Neural cell (in vitro differentiated cells): ENCODE results near the gene OR52R1. TPM values are rescaled to one million over a fixed set of nuclear protein-coding genes. Genes with fewer than 3 reads are reported as not detected.
A peak's percentile ranks its signal among the peaks of the same experiment; 100 is the strongest.

Experiments
- H2AFZ ChIP-seq: fragments of 200-600, 300-800 bp; sonication (generic), shearing (Covaris generic); 2 replicates; pipeline ENCODE4 v1.6.0; 2014; ENCODE audit warnings: low read depth, mild to moderate bottlenecking, antibody characterized with exemption, low read length, moderate library complexity
- H3F3A ChIP-seq: fragments of 200-600 bp; shearing (Covaris generic); 2 replicates; pipeline ENCODE4 v1.6.1; 2016; ENCODE audit warnings: mild to moderate bottlenecking, moderate library complexity, mixed read lengths, antibody characterized with exemption, low read length; ENCODE audit not compliant: insufficient read depth, poor library complexity, severe bottlenecking
- H3K27ac ChIP-seq: fragments of 200-600, 300-800 bp; sonication (generic), shearing (Covaris generic); 2 replicates; pipeline ENCODE4 v1.5.1; 2014; ENCODE audit warnings: mild to moderate bottlenecking, low read length, moderate library complexity
- H3K27me3 ChIP-seq: fragments of 300-800, 200-600 bp; sonication (generic), shearing (Covaris generic); 2 replicates; pipeline ENCODE4 v1.6.0; 2014; ENCODE audit warnings: mild to moderate bottlenecking, low read depth, low read length, moderate library complexity; ENCODE audit not compliant: insufficient read depth
- H3K36me3 ChIP-seq: fragments of 300-800, 200-600 bp; sonication (generic), shearing (Covaris generic); 2 replicates; pipeline ENCODE4 v1.5.1; 2014; ENCODE audit warnings: mild to moderate bottlenecking, antibody characterized with exemption, low read length, moderate library complexity; ENCODE audit not compliant: insufficient read depth
- H3K4me2 ChIP-seq: fragments of 300-800, 200-600 bp; sonication (generic), shearing (Covaris generic); 2 replicates; pipeline ENCODE4 v1.6.0; 2014; ENCODE audit warnings: mild to moderate bottlenecking, low read length
- H3K4me3 ChIP-seq: fragments of 300-800, 200-600 bp; sonication (generic), shearing (Covaris generic); 2 replicates; pipeline ENCODE4 v1.5.1; 2014; ENCODE audit warnings: mild to moderate bottlenecking, low read length, moderate library complexity
- H3K79me2 ChIP-seq: fragments of 200-600 bp; shearing (Covaris generic); replicated peaks from 2 replicates; pipeline ENCODE4 v1.6.0; 2014; ENCODE audit warnings: mild to moderate bottlenecking, low read length, moderate library complexity; ENCODE audit not compliant: insufficient read depth
- H3K9ac ChIP-seq: fragments of 300-800, 200-600 bp; sonication (generic), shearing (Covaris generic); 2 replicates; pipeline ENCODE4 v1.6.1; 2016; ENCODE audit warnings: mild to moderate bottlenecking, low read length, mixed read lengths
- H3K9me2 ChIP-seq: fragments of 200-600 bp; shearing (Covaris generic); 2 replicates; pipeline ENCODE4 v1.6.1; 2016; ENCODE audit warnings: mild to moderate bottlenecking, low read length, mixed read lengths; ENCODE audit not compliant: insufficient read depth
- H3K9me3 ChIP-seq: fragments of 200-600, 300-800 bp; sonication (generic), shearing (Covaris generic); 2 replicates; pipeline ENCODE4 v1.6.1; 2016; ENCODE audit warnings: mild to moderate bottlenecking, mixed run types, low read length, moderate library complexity, mixed read lengths
- H4K20me1 ChIP-seq: fragments of 200-600 bp; shearing (Covaris generic); 2 replicates; pipeline ENCODE4 v1.6.1; 2016; ENCODE audit warnings: mild to moderate bottlenecking, mixed run types; ENCODE audit not compliant: insufficient read depth
- CTCF ChIP-seq: fragments of 450-650 bp; IDR thresholded peaks from 2 replicates; pipeline ENCODE4 v1.5.1; 2014; ENCODE audit warnings: antibody characterized with exemption, mild to moderate bottlenecking, moderate library complexity; ENCODE audit not compliant: poor library complexity, severe bottlenecking
- EP300 ChIP-seq: fragments of 450-650 bp; conservative IDR thresholded peaks from 2 replicates; pipeline ENCODE4 v1.6.1; 2014; ENCODE audit warnings: antibody characterized with exemption, mild to moderate bottlenecking, moderate library complexity; ENCODE audit not compliant: poor library complexity, severe bottlenecking
- EZH2 ChIP-seq: fragments of 200-600, 300-800 bp; shearing (Covaris generic), sonication (generic); IDR thresholded peaks from 2 replicates; pipeline ENCODE4 v1.6.1; 2014; ENCODE audit warnings: antibody characterized with exemption, low read length, borderline replicate concordance, mild to moderate bottlenecking; ENCODE audit not compliant: insufficient read depth, poor library complexity, severe bottlenecking
- MXI1 ChIP-seq: fragments of 450-650 bp; conservative IDR thresholded peaks from 2 replicates; pipeline ENCODE4 v1.6.1; 2014; ENCODE audit warnings: antibody characterized with exemption, mild to moderate bottlenecking; ENCODE audit not compliant: poor library complexity, severe bottlenecking
- POLR2AphosphoS5 ChIP-seq: IDR thresholded peaks from 2 replicates; pipeline ENCODE4 v1.6.1; 2012
- RAD21 ChIP-seq: fragments of 450-650 bp; conservative IDR thresholded peaks from 2 replicates; pipeline ENCODE4 v1.6.1; 2014; ENCODE audit warnings: antibody characterized with exemption, mild to moderate bottlenecking, moderate library complexity
- REST ChIP-seq: IDR thresholded peaks from 2 replicates; pipeline ENCODE4 v1.6.1; 2012; ENCODE audit warnings: borderline replicate concordance
- SMC3 ChIP-seq: fragments of 450-650 bp; conservative IDR thresholded peaks from 2 replicates; pipeline ENCODE4 v1.6.1; 2014; ENCODE audit warnings: antibody characterized with exemption, mild to moderate bottlenecking, moderate library complexity; ENCODE audit not compliant: poor library complexity
- TAF1 ChIP-seq: IDR thresholded peaks from 2 replicates; pipeline ENCODE4 v1.6.1; 2012; ENCODE audit warnings: low read depth
- polyA plus RNA-seq: library from polyadenylated mRNA; depleted of rRNA; stranded (reverse); fragments of >200 nt; gene quantifications from 2 replicates; pipeline ENCODE4 v1.2.3, GENCODE V29; 2014

Gene OR52R1
- polyA plus RNA-seq, 1 donor from 2014 or later, result not detected

GRCh38 chr11:4826425-4826824 lies 22.2 kb upstream of the OR52R1 start:
- Histone ChIP-seq H3K27me3 (no peaks in the 10 kb centered on the region), H3K9me2 (no peaks in the 10 kb centered on the region), H3K79me2 (no peaks in the 10 kb centered on the region), H3F3A (no peaks in the 10 kb centered on the region), H3K9me3 (no peaks in the 10 kb centered on the region), H3K36me3 (no peaks in the 10 kb centered on the region), H4K20me1 (no peaks in the 10 kb centered on the region), H3K4me2 (no peak overlapping the region), H3K27ac (no peak overlapping the region), H2AFZ (no peak overlapping the region), H3K9ac (no peak overlapping the region), H3K4me3 (no peak overlapping the region)
- peak; percentile 47 for TF ChIP-seq CTCF
- TF ChIP-seq RAD21, result peak; percentile 43
- TF ChIP-seq SMC3, result no peak

- Histone ChIP-seq H3K9ac (no peak overlapping the region), H3K36me3 (no peaks in the 10 kb centered on the region), H4K20me1 (no peaks in the 10 kb centered on the region), H3K4me2 (no peak overlapping the region), H2AFZ (no peak overlapping the region), H3K27ac (no peak overlapping the region), H3K9me3 (no peaks in the 10 kb centered on the region), H3K79me2 (no peaks in the 10 kb centered on the region), H3K9me2 (no peaks in the 10 kb centered on the region), H3K27me3 (no peaks in the 10 kb centered on the region), H3F3A (no peaks in the 10 kb centered on the region), H3K4me3 (no peak overlapping the region)
- no peak for TF ChIP-seq RAD21
- TF ChIP-seq POLR2AphosphoS5, result peak; percentile 27
- peak; percentile 69 for TF ChIP-seq EP300
- TF ChIP-seq EZH2, result no peak
- peak; percentile 78 for TF ChIP-seq REST
These were observed 21.0 kb upstream of the OR52R1 start for GRCh38 chr11:4825132-4825531.

GRCh38 chr11:4821021-4821420 lies 16.8 kb upstream of the OR52R1 start, which contains the start of gene OR51F2:
Gene OR51F2 (plus strand): TSS chr11:4821321. CDS start chr11:4821422, 101 bp downstream.
- TF ChIP-seq SMC3 (no peak), EZH2 (no peak), POLR2AphosphoS5 (no peak), TAF1 (no peak), REST (no peak), EP300 (no peak), MXI1 (no peak), CTCF (no peak)
- H3K79me2 ChIP-seq, result no peaks in the 10 kb centered on the region
- no peak within 1 kb of the TSS for H2AFZ ChIP-seq
- H3K9ac ChIP-seq, result no peak within 1 kb of the TSS
- H3K9me3 ChIP-seq, result no peaks in the 10 kb centered on the region
- no peaks in the 10 kb centered on the region for H3K9me2 ChIP-seq
- H3K27me3 ChIP-seq, result no peaks in the 10 kb centered on the region
- H3K4me3 ChIP-seq, result no peak within 1 kb of the TSS
- no peaks in the 10 kb centered on the region for H3F3A ChIP-seq
- no peaks in the 10 kb centered on the region for H4K20me1 ChIP-seq
- H3K36me3 ChIP-seq, result no peaks in the 10 kb centered on the region
- no peak within 1 kb of the TSS for H3K27ac ChIP-seq
- no peak within 1 kb of the TSS for H3K4me2 ChIP-seq
